HG02759 (cell line): ENCODE measurements around the gene RIGI.
"Not testable (repeated sequence)": the region's sequence is repeated elsewhere in the genome, so short reads cannot be mapped to it uniquely, and the experiment has no call there.

Experiments
- ATAC-seq: cut with Tn5 transposase; IDR thresholded peaks from one replicate; pipeline ENCODE4 v1.9.1; 2021; ENCODE audit warnings: mild to moderate bottlenecking, moderate library complexity; ENCODE audit not compliant: unreplicated experiment

RIGI gene

GRCh38 chr9:32526041-32526706 is at the start of gene RIGI:
Gene RIGI (minus strand): TSS chr9:32526196. CDS start chr9:32526166, 30 bp downstream.
- peak; percentile 75 for ATAC-seq

GRCh38 chr9:32574858-32575257 is 48.9 kb upstream of the RIGI start:
- no peak for ATAC-seq

GRCh38 chr9:32573821-32574220 is 47.8 kb upstream of the RIGI start:
- no peak for ATAC-seq

GRCh38 chr9:32572900-32573523 is 47.0 kb upstream of the RIGI start, which contains the start of gene NDUFB6:
Gene NDUFB6 (minus strand): TSS chr9:32573159. CDS start chr9:32573060, 99 bp downstream.
- ATAC-seq = peak; percentile 84

- ATAC-seq = peak; percentile 88
Measured at GRCh38 chr9:32571969-32572899, 46.2 kb upstream of the RIGI start.

- ATAC-seq = no peak
Measured at GRCh38 chr9:32570262-32570661, 44.3 kb upstream of the RIGI start.

GRCh38 chr9:32566770-32567169 is 40.8 kb upstream of the RIGI start:
- ATAC-seq = no peak

- no peak for ATAC-seq
Measured at GRCh38 chr9:32565967-32566366, 40.0 kb upstream of the RIGI start.

GRCh38 chr9:32558408-32558934 is 32.5 kb upstream of the RIGI start:
- no peak for ATAC-seq

GRCh38 chr9:32554591-32554990 is 28.6 kb upstream of the RIGI start:
- ATAC-seq = no peak

GRCh38 chr9:32554107-32554506 is 28.1 kb upstream of the RIGI start:
- no peak for ATAC-seq

GRCh38 chr9:32552172-32552872 is 26.3 kb upstream of the RIGI start, which contains the start of the genes SMIM27 and TOPORS:
Gene SMIM27 (plus strand): TSS chr9:32552327. CDS start chr9:32552435, 108 bp downstream.
Gene TOPORS (minus strand): TSS chr9:32552586. CDS start chr9:32552436, 150 bp downstream.
- ATAC-seq = peak; percentile 77

- ATAC-seq = peak; percentile 4
Measured at GRCh38 chr9:32551276-32552051, 25.5 kb upstream of the RIGI start.

GRCh38 chr9:32550562-32551275 is 24.7 kb upstream of the RIGI start:
- ATAC-seq = peak; percentile 70

GRCh38 chr9:32550150-32550561 is 24.2 kb upstream of the RIGI start:
- ATAC-seq = no peak

- not testable (repeated sequence) for ATAC-seq
Measured at GRCh38 chr9:32548213-32548612, 22.2 kb upstream of the RIGI start.

- ATAC-seq = no peak
Measured at GRCh38 chr9:32545884-32546283, 19.9 kb upstream of the RIGI start.

- ATAC-seq = no peak
Measured at GRCh38 chr9:32543047-32543446, 17.1 kb upstream of the RIGI start.

GRCh38 chr9:32533816-32534215 is 7.8 kb upstream of the RIGI start:
- ATAC-seq = no peak
